Gastroesophageal sphincter (tissue), 3 donors: ENCODE measurements around the gene MT1B.

Source experiments
- EP300 ChIP-seq: sonication (generic); formaldehyde crosslinking; IDR thresholded peaks from one replicate; pipeline ENCODE4 v1.6.1; 2017; ENCODE audit warnings: antibody characterized with exemption, mild to moderate bottlenecking
- POLR2A ChIP-seq, 2 donors: fragments of 450-650 bp; IDR thresholded peaks; one replicate each; pipeline ENCODE4 v1.6.1; 2017; ENCODE audit warnings: antibody characterized with exemption in 2 of 2, mild to moderate bottlenecking in 2 of 2, moderate library complexity in 1 of 2
- POLR2AphosphoS5 ChIP-seq: sonication (generic); formaldehyde crosslinking; IDR thresholded peaks from one replicate; pipeline ENCODE4 v1.6.1; 2017; ENCODE audit warnings: antibody characterized with exemption
- TF ChIP-seq, protein P1 (sequence below), 4 experiments: fragments of 200-600 bp in 2 of 4; fragments of 450-650 bp in 2 of 4; sonication (generic) in 1 of 4; IDR thresholded peaks; one replicate each; pipeline ENCODE4 v1.5.1; 2017 to 2019; ENCODE audit warnings: antibody characterized with exemption in 4 of 4, mild to moderate bottlenecking in 2 of 4, moderate library complexity in 2 of 4

DNA sequence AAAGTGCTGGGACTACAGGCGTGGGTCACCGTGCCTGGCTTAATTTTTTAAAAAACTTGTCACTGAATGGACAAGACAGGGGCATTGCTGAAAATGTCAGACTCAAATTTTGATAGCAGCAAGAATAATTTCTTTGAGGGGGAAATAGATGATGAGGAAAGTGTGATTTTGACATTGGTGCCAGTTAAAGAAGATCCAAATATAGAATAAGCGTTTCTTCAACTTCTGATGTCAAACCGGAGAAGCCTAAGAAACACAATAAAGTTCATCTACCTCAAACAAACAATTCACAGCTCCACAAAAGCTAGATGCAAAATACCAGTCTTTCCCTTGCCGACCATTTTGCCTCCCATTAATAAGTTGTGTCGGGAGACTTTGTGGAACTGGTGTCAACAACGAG, 35.1 kb downstream of the MT1B start:
- TF ChIP-seq, protein P1, sequence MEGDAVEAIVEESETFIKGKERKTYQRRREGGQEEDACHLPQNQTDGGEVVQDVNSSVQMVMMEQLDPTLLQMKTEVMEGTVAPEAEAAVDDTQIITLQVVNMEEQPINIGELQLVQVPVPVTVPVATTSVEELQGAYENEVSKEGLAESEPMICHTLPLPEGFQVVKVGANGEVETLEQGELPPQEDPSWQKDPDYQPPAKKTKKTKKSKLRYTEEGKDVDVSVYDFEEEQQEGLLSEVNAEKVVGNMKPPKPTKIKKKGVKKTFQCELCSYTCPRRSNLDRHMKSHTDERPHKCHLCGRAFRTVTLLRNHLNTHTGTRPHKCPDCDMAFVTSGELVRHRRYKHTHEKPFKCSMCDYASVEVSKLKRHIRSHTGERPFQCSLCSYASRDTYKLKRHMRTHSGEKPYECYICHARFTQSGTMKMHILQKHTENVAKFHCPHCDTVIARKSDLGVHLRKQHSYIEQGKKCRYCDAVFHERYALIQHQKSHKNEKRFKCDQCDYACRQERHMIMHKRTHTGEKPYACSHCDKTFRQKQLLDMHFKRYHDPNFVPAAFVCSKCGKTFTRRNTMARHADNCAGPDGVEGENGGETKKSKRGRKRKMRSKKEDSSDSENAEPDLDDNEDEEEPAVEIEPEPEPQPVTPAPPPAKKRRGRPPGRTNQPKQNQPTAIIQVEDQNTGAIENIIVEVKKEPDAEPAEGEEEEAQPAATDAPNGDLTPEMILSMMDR (IDR thresholded peaks at IDR 0.05), result no peak
- TF ChIP-seq POLR2A (IDR thresholded peaks at IDR 0.05), result no peak
- TF ChIP-seq POLR2AphosphoS5, result no peak
- TF ChIP-seq EP300, result no peak
